ENCODE measurements around the gene CDA. TPM values are rescaled to one million over a fixed set of nuclear protein-coding genes. Genes with fewer than 3 reads are reported as not detected.

Gene CDA
- total and polyA plus RNA-seq, 9 of the 15 experiments (the other 6 are each of a cell fraction or from before 2014, with no cell fraction given) = not detected

- TF ChIP-seq LARP7 (IDR thresholded peaks at IDR 0.05) = no peak
- TF ChIP-seq SIN3B (IDR thresholded peaks at IDR 0.05; ENCODE audit: low read depth) = peak; percentile 80
- peak; percentile 22; the same call in 1 of the 2 replicates for TF ChIP-seq CBX5 (IDR thresholded peaks at IDR 0.05; ENCODE audit: borderline replicate concordance, low read depth)
- TF ChIP-seq ZSCAN29 (IDR thresholded peaks at IDR 0.05) = no peak
- TF ChIP-seq FOXA3 (CRISPR knock-in tag; conservative IDR thresholded peaks at IDR 0.05 in 1 of 2, IDR thresholded peaks at IDR 0.05 in 1 of 2) = 0 out of 4 replicates have a peak, but pooled peaks of 1 of the 2 experiments have one; percentile 34
- no peak for TF ChIP-seq RHOXF2B (CRISPR knock-in tag; conservative IDR thresholded peaks at IDR 0.05)
- TF ChIP-seq E2F5 (CRISPR knock-in tag; IDR thresholded peaks at IDR 0.05) = no peak
- no peak for TF ChIP-seq SRSF1 (IDR thresholded peaks at IDR 0.05; ENCODE audit: low read depth, low read length)
- peak; percentile 17; the same call in 1 of the 2 replicates for TF ChIP-seq ZBTB9 (CRISPR knock-in tag; IDR thresholded peaks at IDR 0.05)
- peak; percentile 43; the same call in 1 of the 2 replicates for TF ChIP-seq ELF4 (CRISPR knock-in tag; IDR thresholded peaks at IDR 0.05)
- TF ChIP-seq THAP7 (CRISPR knock-in tag; IDR thresholded peaks at IDR 0.05) = no peak; the same call in 1 of the 2 replicates
- TF ChIP-seq ATF2 (CRISPR knock-in tag; IDR thresholded peaks at IDR 0.05) = no peak
- TF ChIP-seq CSDE1 (IDR thresholded peaks at IDR 0.05) = no peak
- TF ChIP-seq ZBTB33 (CRISPR knock-in tag; IDR thresholded peaks at IDR 0.05) = no peak
- TF ChIP-seq ARID1B (IDR thresholded peaks at IDR 0.05) = no peak
- peak; percentile 56; the same call in 1 of the 2 replicates for TF ChIP-seq GTF2E2 (tag; IDR thresholded peaks at IDR 0.05)
Observed at GRCh38 chr1:20661207-20662109, 72.6 kb downstream of the CDA start, which contains the start of gene DDOST (continued).
